GM18502 (cell line): ENCODE measurements around the gene RAB19.
"Not testable (repeated sequence)": the region's sequence is repeated elsewhere in the genome, so short reads cannot be mapped to it uniquely, and the experiment has no call there.

Experiments used
- ATAC-seq: cut with Tn5 transposase; IDR thresholded peaks from one replicate; pipeline ENCODE4 v1.9.1; 2021; ENCODE audit warnings: mild to moderate bottlenecking; ENCODE audit not compliant: unreplicated experiment, poor library complexity

The RAB19 gene

DNA sequence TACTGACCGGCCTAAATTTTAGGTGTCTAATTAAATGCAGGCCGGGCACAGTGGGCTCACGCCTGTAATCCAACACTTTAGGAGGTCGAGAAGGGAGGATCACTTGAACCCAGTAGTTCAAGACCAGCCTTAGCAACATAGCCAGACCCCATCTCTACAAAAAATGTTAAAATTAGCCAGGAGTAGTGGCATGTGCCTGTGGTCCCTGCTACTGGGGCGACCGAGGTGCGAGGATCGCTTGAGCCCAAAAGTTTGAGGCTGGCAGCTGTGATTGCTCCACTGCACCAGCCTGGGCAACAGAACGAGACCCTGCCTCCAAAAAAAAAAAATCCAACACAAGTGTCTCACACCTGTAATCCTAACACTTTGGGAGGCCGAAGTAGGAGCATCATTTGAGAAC is 5.0 kb upstream of the RAB19 start:
- ATAC-seq = no peak

DNA sequence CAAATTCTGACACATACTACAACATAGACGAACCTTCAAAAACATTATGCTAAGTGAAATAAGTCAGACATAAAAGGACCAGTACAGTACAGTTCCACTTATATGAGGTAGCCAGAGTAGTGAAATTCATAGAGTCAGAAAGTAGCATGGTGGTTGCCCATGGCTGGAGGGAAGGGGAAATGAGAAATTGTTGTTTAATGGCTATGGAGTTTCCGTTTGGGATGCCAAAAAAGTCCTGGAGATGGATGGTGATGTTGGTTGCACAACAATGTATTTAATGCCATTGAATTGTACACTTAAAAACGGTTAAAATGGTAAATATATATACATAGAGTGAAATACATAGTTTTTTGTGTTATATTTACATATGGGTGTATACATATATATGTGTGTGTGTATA is 3.5 kb upstream of the RAB19 start:
- no peak for ATAC-seq

DNA sequence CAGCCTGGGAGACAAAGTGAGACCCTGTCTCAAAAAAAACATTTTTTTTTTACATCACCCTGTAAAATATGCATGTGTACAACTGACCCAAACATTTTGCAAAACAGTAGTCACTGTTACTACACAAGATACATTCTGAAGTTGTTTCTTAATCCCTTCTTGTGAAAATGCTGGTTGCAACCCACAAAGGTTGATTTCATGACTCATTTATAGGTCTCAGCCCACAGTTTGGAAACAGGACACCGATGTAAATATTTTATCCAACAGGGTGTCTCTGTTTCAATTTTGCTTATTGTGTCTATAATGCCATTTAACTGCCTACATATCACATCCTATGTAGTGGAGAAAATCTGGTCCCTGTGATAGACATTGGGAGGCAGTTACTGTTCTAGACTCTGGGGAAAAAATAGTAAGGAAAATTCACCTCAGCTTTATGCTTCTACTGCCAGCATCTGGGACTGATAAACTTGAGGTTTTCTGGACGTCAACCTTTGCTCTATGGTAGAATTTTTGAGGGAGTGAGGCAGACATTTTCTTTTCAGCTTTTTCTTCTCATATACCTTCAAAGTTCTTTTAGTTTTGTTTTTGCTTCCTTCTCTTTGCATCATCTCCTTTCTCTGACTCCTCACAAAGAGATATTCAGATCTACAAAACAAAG is 1.6 kb upstream of the RAB19 start:
- no peak for ATAC-seq

DNA sequence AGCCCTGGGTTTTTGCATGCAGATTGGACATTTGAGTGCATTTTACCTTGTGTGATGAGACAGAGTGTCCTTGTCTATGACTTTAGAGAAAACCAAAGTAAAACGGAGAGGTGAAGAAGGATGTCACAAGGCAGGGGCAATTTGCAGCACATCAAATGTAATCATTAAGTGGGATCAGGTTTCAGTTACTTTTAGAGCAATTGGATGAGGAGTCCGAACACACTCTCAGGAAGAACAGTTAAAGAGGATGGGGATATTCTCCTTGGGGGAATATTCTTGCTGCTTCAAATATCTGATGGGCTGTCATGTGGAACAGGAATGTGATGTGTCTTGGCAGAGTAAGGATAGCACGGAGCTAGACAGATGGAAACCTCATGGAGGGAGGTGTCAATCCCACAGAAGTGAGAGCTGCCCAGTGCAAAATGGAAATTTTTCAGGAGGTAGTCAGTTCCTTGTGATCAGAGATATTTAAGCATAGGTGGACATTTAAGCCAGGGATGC is 757 bp downstream of the RAB19 start:
- no peak for ATAC-seq

DNA sequence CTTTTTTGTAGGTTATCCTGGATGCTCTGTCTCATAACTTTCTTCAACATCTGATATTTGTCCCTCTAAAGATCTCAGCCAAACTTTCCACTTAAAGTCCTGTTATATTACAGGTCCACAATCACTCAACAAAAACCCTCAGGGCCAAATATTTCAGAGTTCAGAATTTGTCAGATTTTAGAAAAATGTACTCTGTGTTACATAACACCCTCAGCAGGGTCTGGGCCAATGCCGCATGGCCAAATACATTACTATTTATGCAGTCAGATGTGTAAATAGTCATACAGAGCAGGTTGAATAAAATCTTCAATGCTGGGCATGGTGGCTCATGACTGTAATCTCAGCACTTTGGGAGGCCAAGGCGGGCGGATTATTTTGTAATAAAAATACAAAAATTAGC is 11.5 kb downstream of the RAB19 start:
- ATAC-seq = no peak

DNA sequence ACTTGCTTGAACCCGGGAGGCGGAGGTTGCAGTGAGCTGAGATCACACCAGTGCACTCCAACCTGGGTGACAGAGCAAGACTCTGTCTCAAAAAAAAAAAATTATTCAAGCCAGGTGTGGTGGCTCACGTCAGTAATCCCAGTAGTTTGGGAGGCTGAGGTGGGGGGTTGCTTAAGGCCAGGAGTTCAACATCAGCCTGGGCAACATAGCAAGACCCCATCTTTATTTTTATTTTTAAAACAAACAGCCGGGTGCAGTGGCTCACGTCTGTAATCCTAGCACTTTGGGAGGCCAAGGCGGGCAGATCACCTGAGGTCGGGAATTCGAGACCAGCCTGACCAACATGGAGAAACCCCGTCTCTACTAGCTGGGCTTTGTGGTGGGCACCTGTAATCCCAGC is 12.0 kb downstream of the RAB19 start:
- not testable (repeated sequence) for ATAC-seq

DNA sequence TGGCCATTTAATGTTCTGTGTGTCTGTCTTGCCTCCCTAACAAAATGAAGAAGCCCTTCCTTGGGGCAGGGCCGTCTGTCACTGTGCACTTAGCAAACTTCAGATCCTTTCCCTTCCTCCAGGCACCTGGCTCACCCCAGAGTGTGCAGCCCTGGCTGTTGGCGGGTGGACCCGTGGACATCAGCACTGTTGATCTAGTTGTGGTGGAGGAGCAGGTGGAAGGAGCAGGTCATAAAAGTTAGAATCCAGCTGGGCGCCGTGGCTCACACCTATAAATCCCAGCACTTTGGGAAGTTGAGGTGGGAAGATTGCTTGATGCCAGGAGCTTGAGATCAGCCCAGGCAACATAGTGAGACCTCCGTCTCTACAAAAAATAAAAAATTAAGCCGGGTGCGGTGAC is 12.7 kb downstream of the RAB19 start:
- ATAC-seq = no peak

DNA sequence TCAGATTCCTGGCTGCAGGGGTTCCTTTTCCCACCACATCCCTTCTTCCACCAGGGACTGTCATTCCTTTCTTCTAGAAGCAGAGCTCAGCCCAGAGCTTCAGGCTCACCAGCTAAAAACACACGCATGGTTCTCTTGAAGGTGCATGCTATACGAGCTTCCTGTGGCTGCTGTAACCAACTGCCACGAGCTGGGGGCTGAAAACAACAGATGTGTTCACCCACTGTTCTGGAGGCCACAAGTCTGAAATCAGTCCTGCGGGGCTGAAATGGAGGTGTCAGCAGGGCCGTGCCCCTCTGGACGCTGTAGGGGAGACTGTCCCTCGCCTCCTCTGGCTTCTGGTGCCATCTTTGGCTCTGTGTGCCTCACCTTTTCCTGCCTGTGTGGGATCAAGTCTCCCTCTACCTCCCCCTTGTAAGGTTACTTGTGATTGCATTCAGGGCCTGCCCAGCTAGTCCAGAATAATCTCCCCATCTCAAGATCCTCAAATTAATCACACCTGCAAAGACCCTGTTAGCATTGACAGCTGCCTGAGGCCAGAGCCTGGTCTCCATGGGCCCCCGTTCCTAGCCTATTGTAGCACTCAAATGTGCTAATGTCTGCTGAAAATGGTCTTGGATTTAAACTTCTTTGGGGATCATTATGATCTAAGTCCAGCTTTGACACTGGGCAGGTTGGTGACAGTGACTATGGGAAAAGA is 13.7 kb downstream of the RAB19 start:
- ATAC-seq = no peak

DNA sequence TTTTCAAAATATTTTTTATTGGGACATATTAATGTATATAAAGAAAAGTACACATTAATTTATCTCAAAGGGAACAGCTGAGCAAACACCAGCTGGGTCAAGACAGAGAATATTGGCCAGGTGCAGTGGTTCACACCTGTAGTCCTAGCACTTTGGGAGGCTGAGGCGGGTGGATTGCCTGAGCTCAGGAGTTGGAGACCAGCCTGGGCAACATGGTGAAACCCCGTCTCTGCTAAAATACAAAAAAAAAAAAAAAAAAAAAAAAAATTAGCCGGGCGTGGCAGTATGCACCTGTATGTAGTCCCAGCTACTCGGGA is 14.3 kb downstream of the RAB19 start:
- ATAC-seq = not testable (repeated sequence)

DNA sequence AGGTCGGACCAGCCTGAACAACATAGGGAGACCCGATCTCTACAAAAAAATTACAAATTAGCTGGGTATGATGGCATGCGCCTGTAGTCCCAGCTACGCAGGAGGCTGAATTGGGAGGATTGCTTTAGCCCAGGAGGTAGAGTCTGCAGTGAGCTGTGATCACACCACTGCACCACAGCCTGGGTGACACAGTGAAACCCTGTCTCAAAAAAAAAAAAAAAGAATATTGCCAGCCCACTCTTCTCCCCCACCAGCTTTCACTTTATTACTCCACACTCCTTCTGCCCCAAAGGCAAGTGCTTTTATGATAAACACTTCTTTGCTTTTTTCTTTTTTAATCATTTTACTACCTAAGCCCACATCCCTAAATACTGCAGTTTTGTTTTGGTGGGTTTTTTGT is 14.8 kb downstream of the RAB19 start:
- ATAC-seq = no peak

DNA sequence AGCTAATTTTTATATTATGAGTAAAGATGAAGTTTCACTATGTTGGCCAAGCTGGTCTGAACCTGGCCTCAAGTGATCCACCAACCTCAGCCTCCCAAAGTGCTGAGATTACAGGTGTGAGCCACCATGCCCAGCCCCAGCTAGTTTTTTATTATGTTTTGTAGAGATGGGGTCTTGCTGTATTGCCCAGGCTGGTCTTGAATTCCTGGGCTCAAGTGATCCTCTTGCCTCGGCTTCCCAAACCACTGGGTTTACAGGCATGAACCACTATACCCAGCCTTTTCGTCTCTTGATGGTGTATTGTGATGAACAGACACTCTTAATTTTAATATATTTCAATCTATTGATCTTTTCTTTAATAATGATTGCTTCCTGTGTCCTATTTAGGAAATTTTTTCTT is 17.7 kb downstream of the RAB19 start:
- no peak for ATAC-seq

DNA sequence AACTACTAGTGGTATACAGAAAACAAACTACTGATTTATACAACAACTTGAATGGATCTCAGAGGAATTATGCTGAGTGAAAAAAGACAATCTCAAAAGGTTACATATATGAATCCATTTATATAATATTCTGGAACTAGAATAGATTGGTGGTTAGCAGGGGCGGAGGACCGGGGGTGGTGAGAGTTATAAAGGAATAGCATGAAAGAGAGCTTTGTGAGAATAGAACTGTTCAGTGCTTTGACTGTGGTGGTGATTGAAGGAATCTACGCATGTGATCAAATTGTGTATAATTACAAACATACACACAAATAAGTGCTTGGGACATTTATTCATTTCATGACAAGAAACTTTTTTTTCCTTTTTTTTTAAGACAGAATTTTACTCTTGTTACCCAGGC is 19.6 kb downstream of the RAB19 start:
- no peak for ATAC-seq

DNA sequence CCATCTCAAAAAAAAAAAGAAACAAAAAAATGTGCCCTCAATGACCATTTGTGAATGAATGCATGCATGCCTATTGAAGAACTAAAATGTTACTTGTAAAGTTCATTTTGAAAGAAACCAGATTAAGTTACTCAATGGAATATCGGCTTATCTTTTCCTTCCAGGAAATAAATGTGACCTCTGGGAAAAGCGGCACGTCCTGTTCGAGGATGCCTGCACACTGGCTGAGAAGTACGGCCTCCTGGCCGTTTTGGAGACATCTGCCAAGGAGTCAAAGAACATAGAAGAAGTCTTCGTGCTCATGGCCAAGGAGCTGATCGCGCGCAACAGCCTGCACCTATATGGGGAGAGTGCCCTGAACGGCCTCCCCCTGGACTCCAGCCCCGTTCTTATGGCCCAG is 21.9 kb downstream of the RAB19 start:
- ATAC-seq = no peak

DNA sequence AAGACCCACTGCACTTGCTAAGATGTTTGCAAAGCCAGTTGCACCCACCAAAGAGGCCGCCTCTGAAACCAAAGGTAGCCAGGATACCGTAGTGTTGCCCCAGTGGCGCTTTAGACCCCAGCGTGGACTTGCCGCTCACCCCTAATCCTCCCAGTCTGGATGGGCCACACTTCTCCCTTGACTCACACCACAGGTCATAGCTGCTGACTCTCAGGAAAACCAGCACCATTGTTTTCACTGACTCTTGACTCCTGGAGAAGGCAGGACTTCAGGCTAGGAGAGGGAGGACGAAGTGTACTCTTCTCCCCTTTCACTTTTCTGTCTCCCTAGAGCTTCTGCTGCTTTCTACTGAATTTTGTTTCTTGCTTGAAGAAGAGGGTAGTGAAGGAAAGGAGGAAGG is 22.3 kb downstream of the RAB19 start:
- no peak for ATAC-seq

DNA sequence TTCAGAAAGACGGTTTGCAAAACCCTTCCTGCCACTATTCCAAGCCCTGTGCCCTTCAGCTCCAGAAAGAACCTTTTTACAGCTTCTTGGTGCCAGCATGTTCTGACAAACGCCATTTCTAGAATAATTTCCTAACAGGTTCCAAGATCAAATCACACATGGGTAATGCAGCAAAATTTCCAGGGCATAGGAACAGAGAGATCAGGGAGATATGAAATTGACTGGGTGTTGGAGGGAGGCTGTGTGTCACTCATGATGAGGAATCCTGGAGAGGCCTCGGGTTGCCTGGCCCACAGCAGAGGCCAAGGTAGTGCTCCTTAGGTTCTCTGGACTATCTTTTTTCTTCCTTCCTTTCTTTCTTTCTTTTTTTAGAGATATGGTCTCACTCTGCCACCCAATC is 29.5 kb downstream of the RAB19 start:
- ATAC-seq = no peak

DNA sequence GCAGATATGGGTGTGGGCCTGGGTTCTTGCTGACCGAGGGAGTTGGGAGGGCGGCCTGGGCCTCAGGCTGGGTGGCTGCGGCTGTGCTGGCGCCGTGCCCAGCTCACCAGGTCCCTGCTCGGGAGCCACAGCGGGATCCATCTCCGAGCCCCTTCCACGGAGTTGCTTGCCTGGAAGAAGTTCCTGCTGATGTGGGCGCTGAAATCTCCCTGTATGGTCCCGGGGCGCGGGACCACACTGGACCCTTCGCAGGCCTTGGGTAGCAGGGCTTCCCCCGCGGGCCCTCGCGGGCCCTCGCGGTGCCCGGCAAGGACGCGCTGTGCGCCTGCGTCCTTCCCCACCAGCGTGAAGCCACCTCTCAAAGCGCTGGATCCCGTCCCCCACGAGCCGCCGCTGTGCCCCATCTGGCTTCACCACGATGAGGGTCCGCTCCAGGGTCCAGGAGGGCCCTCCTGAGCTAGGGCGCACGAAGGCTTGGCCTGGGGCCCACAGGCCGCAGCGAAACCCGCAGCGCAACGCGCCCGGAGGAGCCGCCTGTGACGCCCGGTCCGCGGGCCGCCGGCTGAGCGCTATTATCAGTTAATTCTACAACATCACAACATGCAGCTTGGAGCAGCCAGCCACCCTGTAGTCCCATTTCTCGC is 31.5 kb downstream of the RAB19 start:
- ATAC-seq = no peak

DNA sequence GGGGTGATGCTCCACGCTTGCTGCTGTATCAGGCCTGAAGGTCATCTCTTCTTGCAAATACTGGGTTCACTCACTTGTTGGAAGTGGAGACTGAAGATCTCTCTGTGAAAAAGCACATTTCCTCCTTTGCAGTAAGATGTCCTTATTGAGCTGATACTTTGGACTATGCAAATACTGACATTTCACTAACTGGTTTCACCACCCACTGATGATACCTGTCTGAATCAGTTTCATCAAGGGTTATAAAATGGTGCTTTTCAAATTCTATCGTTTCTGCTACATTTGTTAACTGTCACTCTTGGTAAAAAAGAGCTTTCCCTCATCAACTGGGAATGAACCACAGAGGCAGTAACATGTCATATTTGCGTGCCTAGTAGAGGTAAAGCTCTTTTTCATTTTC is 35.5 kb downstream of the RAB19 start:
- no peak for ATAC-seq

DNA sequence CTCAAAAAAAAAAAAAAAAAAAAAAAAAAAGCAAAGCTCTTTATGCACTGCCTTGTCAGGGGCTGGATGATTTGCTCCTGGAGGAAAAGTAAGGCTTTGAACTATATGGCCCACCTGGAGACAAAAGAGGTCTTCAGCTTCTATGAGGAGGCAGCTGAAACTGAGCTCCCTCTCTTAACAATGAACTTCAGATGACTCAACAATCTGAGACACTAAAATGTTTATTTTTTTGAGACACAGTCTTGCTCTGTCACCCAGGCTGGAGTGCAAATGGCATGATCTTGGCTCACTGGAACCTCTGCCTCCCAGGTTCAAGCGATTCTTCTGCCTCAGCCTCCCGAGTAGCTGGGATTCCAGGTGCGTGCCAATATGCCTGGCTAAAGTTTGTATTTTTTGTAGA is 36.7 kb downstream of the RAB19 start:
- ATAC-seq = no peak

DNA sequence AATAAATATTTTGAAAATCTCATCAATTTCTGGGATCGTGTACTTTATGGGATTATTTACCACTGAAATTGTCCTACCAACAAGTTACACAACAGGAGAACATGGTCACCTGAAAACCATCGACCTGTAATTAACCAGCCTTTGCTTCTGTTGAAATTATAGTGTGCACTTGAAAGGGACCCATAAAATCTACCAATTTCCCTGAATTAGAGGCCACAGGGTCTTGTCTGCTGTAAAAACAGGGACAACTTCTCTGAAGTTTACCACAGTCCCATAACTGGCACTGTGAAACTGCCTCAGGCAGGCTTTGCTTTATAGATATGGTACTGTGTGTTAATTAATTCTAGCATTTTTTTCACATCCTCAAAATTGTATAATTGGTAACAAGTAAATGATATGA is 37.7 kb downstream of the RAB19 start:
- no peak for ATAC-seq

DNA sequence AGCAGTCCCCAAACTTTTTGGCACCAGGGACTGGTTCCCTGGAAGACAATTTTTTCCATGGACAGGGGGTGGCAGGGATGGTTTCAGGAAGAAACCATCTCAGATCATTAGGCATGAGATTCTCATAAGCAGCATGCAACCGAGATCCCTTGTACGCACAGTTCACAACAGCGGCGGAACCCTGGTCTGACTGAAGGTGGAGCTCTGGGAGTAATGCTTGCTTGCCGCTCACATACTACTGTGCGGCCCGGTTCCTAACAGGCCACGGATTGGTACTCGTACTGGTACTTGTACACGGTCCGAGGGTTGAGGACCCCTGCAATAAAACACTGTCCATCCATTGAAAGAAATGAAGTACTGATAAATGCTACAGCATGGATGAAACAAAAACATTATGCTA is 42.6 kb downstream of the RAB19 start:
- no peak for ATAC-seq

DNA sequence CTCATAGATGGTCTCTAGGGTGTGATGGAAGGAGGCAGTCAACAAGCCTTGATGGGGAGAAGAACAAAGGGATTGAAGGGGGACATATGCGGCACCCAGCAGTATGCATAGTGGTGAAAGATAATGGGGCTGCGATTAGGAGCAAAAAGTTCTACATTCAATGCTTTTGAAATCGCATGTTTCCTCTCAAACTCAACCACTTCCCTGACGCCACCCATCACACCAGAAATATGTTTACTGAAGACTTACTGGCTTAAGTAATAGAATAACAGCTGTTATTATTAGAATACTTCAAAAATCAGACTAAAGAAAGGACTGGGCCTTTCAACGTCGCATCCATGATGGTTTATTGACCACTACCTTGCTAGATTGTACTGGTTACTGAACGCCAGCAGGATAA is 44.0 kb downstream of the RAB19 start:
- no peak for ATAC-seq
